ENCODE measurements around the gene SMCO2.

DNA sequence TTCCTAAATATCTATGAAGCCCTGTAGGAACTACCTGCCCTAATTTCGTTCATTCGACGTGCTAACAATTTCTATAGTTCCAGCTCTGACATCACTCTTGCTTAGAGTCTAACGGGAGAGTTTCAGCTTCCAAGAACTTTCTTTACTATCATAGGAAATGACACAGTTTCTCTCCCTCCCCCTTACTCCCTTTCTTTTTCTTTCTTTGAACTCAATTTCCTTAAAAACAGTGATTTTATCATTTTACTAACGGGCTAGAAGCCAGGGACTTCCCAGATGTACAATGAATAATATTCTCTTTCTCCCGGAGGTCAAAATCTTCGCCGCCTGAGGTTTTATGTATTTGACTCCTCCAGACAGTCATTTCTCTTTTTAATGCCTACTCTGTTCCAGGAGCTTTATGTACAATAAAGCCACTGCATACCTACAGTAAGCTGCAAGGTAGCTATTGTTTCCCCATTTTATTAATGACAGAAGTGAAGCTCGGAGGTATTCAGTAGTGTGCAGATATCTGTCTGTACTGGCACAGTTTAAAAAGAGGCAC lies 15.7 kb downstream of the SMCO2 start:
- TF ChIP-seq, protein P1, sequence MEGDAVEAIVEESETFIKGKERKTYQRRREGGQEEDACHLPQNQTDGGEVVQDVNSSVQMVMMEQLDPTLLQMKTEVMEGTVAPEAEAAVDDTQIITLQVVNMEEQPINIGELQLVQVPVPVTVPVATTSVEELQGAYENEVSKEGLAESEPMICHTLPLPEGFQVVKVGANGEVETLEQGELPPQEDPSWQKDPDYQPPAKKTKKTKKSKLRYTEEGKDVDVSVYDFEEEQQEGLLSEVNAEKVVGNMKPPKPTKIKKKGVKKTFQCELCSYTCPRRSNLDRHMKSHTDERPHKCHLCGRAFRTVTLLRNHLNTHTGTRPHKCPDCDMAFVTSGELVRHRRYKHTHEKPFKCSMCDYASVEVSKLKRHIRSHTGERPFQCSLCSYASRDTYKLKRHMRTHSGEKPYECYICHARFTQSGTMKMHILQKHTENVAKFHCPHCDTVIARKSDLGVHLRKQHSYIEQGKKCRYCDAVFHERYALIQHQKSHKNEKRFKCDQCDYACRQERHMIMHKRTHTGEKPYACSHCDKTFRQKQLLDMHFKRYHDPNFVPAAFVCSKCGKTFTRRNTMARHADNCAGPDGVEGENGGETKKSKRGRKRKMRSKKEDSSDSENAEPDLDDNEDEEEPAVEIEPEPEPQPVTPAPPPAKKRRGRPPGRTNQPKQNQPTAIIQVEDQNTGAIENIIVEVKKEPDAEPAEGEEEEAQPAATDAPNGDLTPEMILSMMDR (conservative IDR thresholded peaks at IDR 0.05 in 1 of 2, IDR thresholded peaks at IDR 0.05 in 1 of 2; ENCODE audit: extremely low read depth in 1 of 2, insufficient read depth in 1 of 2, low read depth in 1 of 2, low read length in 2 of 2): no peak
- TF ChIP-seq EZH2 (IDR thresholded peaks at IDR 0.05; ENCODE audit: borderline replicate concordance, low read length): no peak
